Esophagus muscularis mucosa (tissue), 4 donors: ENCODE measurements around the gene PTPRQ. TPM values are rescaled to one million over a fixed set of nuclear protein-coding genes. Genes with fewer than 3 reads are reported as not detected.

Experiments
- DNase-seq: peaks from one replicate; pipeline ENCODE4 v3.0.0-alpha.2; 2017; ENCODE audit errors: extremely low spot score
- H3K27ac ChIP-seq, 4 donors: fragments of 200-600 bp; sonication (generic); replicated peaks in 1 of 4; 1 replicate in 3 of 4; 2 replicates in 1 of 4; pipeline ENCODE4 v1.5.1; 2016 to 2019; ENCODE audit warnings: mild to moderate bottlenecking in 1 of 4
- H3K27me3 ChIP-seq, 4 donors: fragments of 200-600 bp; sonication (generic); one replicate each; pipeline versions ENCODE4 v1.5.1 to v1.6.0; 2016 to 2019
- H3K36me3 ChIP-seq, 4 donors: fragments of 200-600 bp; sonication (generic); one replicate each; pipeline ENCODE4 v1.5.1; 2016 to 2019
- H3K4me1 ChIP-seq, 4 donors: fragments of 200-600 bp; sonication (generic); one replicate each; pipeline ENCODE4 v1.5.1; 2016 to 2019
- H3K4me3 ChIP-seq, 4 donors: fragments of 200-600 bp; sonication (generic); 1 replicate in 2 of 4; 2 replicates in 2 of 4; pipeline ENCODE4 v1.5.1; 2016 to 2019; ENCODE audit warnings: mild to moderate bottlenecking in 4 of 4, moderate library complexity in 1 of 4
- H3K9me3 ChIP-seq, 4 donors: fragments of 200-600 bp; sonication (generic); 1 replicate in 3 of 4; 2 replicates in 1 of 4; pipeline ENCODE4 v1.5.1; 2016 to 2019
- EP300 ChIP-seq: sonication (generic); formaldehyde crosslinking; IDR thresholded peaks from one replicate; pipeline ENCODE4 v1.6.1; 2017; ENCODE audit warnings: antibody characterized with exemption
- POLR2A ChIP-seq: fragments of 450-650 bp; IDR thresholded peaks from one replicate; pipeline ENCODE4 v1.6.1; 2017; ENCODE audit warnings: antibody characterized with exemption, moderate library complexity, mild to moderate bottlenecking, low read depth
- POLR2AphosphoS5 ChIP-seq, 2 donors: sonication (generic); formaldehyde crosslinking; IDR thresholded peaks; one replicate each; pipeline ENCODE4 v1.6.1; 2017; ENCODE audit warnings: antibody characterized with exemption in 2 of 2
- WGBS: methylation state at CpG from one replicate; pipeline ENCODE4 v1.1.5; 2018; 5-methylcytosine and 5-hydroxymethylcytosine counted together
- intact Hi-C: fragments of 100-400 bp; cut with DNase I; formaldehyde crosslinking; loops from one replicate; pipeline ENCODE4 v1.15.1; 2023
- total RNA-seq, 4 donors: library from RNA; depleted of rRNA; stranded (reverse); fragments of >200 nt; gene quantifications; one replicate each; pipeline versions ENCODE4 v1.1.0 to v1.2.1, GENCODE V29; 2016
- TF ChIP-seq, protein P1 (sequence below), 3 experiments: fragments of 200-600 bp in 2 of 3; fragments of 450-650 bp in 1 of 3; sonication (generic) in 2 of 3; IDR thresholded peaks; one replicate each; pipeline ENCODE4 v1.5.1; 2017 to 2019; ENCODE audit warnings: antibody characterized with exemption in 3 of 3, mild to moderate bottlenecking in 2 of 3, moderate library complexity in 1 of 3

PTPRQ gene
- total RNA-seq, 4 donors from 2014 or later, result 2.0 to 13.7 (median 4.6) TPM

DNA sequence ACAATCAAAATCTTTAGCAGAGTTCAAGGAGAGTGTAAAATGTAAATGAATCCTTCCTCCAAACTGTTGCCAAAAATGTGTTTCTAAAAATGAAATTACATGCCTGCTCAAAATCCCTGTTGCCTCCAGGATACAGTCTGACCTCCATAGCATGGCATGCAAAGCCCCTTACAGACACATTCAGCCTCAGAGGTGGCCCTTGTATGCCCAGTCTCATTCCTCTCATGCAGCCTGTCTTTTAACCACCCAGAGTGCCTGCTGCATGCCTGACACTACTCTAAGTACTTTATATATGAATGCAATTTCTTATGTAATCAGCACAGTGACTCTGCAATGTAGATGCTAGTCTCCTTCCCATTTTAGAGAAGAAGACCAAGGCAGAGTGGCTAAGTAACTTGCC, 24.4 kb upstream of the PTPRQ start:
- H3K27ac ChIP-seq, result peak overlapping the region in 3 of 4 donors; percentile 26 to 46 (median 33)
- no peak for DNase-seq
- intact Hi-C loops, result loop anchor here (10.0 kb wide), 1 partner anchor 55 kb away; no protein-coding TSS in a partner anchor

GRCh38 chr12:80420075-80420474, 24.0 kb upstream of the PTPRQ start:
- TF ChIP-seq POLR2A, result no peak
- TF ChIP-seq EP300, result no peak
- TF ChIP-seq, protein P1, sequence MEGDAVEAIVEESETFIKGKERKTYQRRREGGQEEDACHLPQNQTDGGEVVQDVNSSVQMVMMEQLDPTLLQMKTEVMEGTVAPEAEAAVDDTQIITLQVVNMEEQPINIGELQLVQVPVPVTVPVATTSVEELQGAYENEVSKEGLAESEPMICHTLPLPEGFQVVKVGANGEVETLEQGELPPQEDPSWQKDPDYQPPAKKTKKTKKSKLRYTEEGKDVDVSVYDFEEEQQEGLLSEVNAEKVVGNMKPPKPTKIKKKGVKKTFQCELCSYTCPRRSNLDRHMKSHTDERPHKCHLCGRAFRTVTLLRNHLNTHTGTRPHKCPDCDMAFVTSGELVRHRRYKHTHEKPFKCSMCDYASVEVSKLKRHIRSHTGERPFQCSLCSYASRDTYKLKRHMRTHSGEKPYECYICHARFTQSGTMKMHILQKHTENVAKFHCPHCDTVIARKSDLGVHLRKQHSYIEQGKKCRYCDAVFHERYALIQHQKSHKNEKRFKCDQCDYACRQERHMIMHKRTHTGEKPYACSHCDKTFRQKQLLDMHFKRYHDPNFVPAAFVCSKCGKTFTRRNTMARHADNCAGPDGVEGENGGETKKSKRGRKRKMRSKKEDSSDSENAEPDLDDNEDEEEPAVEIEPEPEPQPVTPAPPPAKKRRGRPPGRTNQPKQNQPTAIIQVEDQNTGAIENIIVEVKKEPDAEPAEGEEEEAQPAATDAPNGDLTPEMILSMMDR (IDR thresholded peaks at IDR 0.05), result no peak
- TF ChIP-seq POLR2AphosphoS5 (IDR thresholded peaks at IDR 0.05), result no peak
- no peaks in the 10 kb centered on the region for H3K36me3 ChIP-seq
- H3K27me3 ChIP-seq, result no peaks in the 10 kb centered on the region
- peak overlapping the region in 3 of 4 donors; percentile 26 to 46 (median 33) for H3K27ac ChIP-seq
- H3K4me1 ChIP-seq, result peaks cover 4 to 29% (median 22%) of the 10 kb centered on the region in 4 donors
- H3K9me3 ChIP-seq, result no peaks in the 10 kb centered on the region
- intact Hi-C loops, result no loop called here
- H3K4me3 ChIP-seq, result no peak overlapping the region
- DNase-seq, result no peak

More for the DNA sequence above, 24.4 kb upstream of the PTPRQ start:
- Histone ChIP-seq H3K36me3 (no peaks in the 10 kb centered on the region), H3K9me3 (no peaks in the 10 kb centered on the region), H3K4me3 (no peak overlapping the region), H3K27me3 (no peaks in the 10 kb centered on the region), H3K4me1 (peaks cover 4 to 29% (median 22%) of the 10 kb centered on the region in 4 donors)
- TF ChIP-seq EP300 (no peak), POLR2AphosphoS5 (IDR thresholded peaks at IDR 0.05) (no peak), POLR2A (no peak)
- TF ChIP-seq, protein P1 (IDR thresholded peaks at IDR 0.05), result no peak

- peaks cover 4 to 29% (median 22%) of the 10 kb centered on the region in 4 donors for H3K4me1 ChIP-seq
- H3K9me3 ChIP-seq, result no peaks in the 10 kb centered on the region
- no peak overlapping the region for H3K27ac ChIP-seq
- no peak for DNase-seq
- no peaks in the 10 kb centered on the region for H3K27me3 ChIP-seq
- no peak for TF ChIP-seq POLR2AphosphoS5 (IDR thresholded peaks at IDR 0.05)
- TF ChIP-seq EP300, result no peak
- TF ChIP-seq POLR2A, result no peak
- TF ChIP-seq, protein P1 (IDR thresholded peaks at IDR 0.05), result no peak
- WGBS, result 25% methylated on average over 2 of the region's 2 CpGs
- H3K4me3 ChIP-seq, result no peak overlapping the region
- intact Hi-C loops, result no loop called here
- no peaks in the 10 kb centered on the region for H3K36me3 ChIP-seq
These were observed 21.5 kb upstream of the PTPRQ start for GRCh38 chr12:80422550-80422949.

DNA sequence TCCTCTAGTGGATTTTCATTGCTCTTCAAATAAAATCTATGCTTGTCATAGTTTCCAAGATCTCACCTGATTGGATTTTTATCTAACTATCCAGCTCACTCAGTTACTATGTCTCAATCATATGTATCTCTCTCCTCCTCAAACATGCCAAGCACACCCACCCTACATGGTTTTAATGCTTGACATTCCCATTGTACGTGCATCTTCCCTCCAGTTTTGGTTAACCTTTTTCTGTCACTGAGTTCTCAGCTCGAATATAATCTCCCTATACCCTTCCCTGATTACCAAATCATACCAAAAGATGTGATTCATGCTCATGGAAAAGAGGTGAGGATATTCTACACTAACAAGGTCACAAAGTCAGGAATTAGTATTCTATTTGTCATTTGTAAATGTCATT, 12.0 kb upstream of the PTPRQ start:
- TF ChIP-seq EP300 (no peak), POLR2A (no peak), POLR2AphosphoS5 (IDR thresholded peaks at IDR 0.05) (no peak)
- TF ChIP-seq, protein P1 (IDR thresholded peaks at IDR 0.05), result no peak
- peaks cover 0 to 4% (median 0%) of the 10 kb centered on the region in 4 donors for H3K4me1 ChIP-seq
- no peak overlapping the region for H3K27ac ChIP-seq
- 51% methylated on average over 2 of the region's 2 CpGs for WGBS
- H3K36me3 ChIP-seq, result no peaks in the 10 kb centered on the region
- no peak overlapping the region for H3K4me3 ChIP-seq
- intact Hi-C loops, result no loop called here
- DNase-seq, result no peak
- H3K27me3 ChIP-seq, result no peaks in the 10 kb centered on the region
- no peaks in the 10 kb centered on the region for H3K9me3 ChIP-seq

DNA sequence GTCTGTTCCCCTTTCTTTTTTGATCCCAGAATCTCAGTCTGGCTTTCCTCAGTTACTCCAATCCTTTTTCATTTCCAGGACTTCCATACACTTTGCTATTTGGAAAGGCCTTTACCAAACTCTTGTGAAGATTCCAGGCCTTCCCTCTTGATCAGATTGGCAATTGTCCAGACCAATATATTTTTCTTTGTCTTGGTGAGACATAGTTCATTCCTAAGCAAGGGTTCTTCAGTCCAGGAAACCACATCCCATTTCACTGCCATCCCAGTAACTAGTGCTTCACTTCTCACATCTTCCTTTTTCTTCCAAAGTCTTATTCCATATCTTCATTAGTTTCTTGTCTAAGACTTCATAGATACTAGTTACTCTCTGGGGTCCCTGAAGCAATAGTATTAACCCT, 2.1 kb upstream of the PTPRQ start:
- H3K27ac ChIP-seq, result no peak overlapping the region
- H3K4me1 ChIP-seq, result peaks cover 0 to 25% (median 22%) of the 10 kb centered on the region in 4 donors
- intact Hi-C loops, result no loop called here
- no peaks in the 10 kb centered on the region for H3K9me3 ChIP-seq
- TF ChIP-seq, protein P1 (IDR thresholded peaks at IDR 0.05), result no peak
- TF ChIP-seq POLR2A (no peak), EP300 (no peak), POLR2AphosphoS5 (IDR thresholded peaks at IDR 0.05) (no peak)
- no peaks in the 10 kb centered on the region for H3K27me3 ChIP-seq
- H3K4me3 ChIP-seq, result no peak overlapping the region
- H3K36me3 ChIP-seq, result no peaks in the 10 kb centered on the region
- DNase-seq, result no peak
